Brain microvascular endothelial cell (primary cell): ENCODE data around the gene COP1.
"Not testable (repeated sequence)": the region's sequence is repeated elsewhere in the genome, so short reads cannot be mapped to it uniquely, and the experiment has no call there.

ENCODE experiments used
- DNase-seq: peaks from one replicate; pipeline ENCODE4 v3.0.0-alpha.2; 2020
- H3K27ac ChIP-seq: fragments of 250-450 bp; sonication (Bioruptor Pico); 2 replicates; pipeline ENCODE4 v1.5.1; 2020; ENCODE audit warnings: mild to moderate bottlenecking, moderate library complexity
- H3K27me3 ChIP-seq: fragments of 250-450 bp; sonication (Bioruptor Pico); replicated peaks from 2 replicates; pipeline ENCODE4 v1.5.1; 2020; ENCODE audit warnings: mild to moderate bottlenecking
- H3K36me3 ChIP-seq: fragments of 250-450 bp; sonication (Bioruptor Pico); replicated peaks from 2 replicates; pipeline ENCODE4 v1.5.1; 2020; ENCODE audit warnings: mild to moderate bottlenecking
- H3K4me3 ChIP-seq: 2 replicates; pipeline ENCODE4 v1.5.1; 2011; ENCODE audit warnings: low read depth, mild to moderate bottlenecking, control low read depth, low read length, moderate library complexity
- in situ Hi-C: cut with HindIII; loops from 2 replicates; pipeline ENCODE4 v1.10.0; 2017; ENCODE audit warnings: low sequenced_read_pairs, low pct_ligation_motif_present
- TF ChIP-seq, protein P1 (sequence below): IDR thresholded peaks from 2 replicates; pipeline ENCODE4 v1.5.1; 2011; ENCODE audit warnings: low read depth, mild to moderate bottlenecking, moderate library complexity, low read length, control low read depth, inconsistent platforms; ENCODE audit errors: missing control alignments

Gene COP1

GRCh38 chr1:175984813-175985212, 222.3 kb downstream of the COP1 start:
- no peak overlapping the region for H3K27ac ChIP-seq
- no peak overlapping the region for H3K4me3 ChIP-seq
- no peak for DNase-seq
- TF ChIP-seq, protein P1, sequence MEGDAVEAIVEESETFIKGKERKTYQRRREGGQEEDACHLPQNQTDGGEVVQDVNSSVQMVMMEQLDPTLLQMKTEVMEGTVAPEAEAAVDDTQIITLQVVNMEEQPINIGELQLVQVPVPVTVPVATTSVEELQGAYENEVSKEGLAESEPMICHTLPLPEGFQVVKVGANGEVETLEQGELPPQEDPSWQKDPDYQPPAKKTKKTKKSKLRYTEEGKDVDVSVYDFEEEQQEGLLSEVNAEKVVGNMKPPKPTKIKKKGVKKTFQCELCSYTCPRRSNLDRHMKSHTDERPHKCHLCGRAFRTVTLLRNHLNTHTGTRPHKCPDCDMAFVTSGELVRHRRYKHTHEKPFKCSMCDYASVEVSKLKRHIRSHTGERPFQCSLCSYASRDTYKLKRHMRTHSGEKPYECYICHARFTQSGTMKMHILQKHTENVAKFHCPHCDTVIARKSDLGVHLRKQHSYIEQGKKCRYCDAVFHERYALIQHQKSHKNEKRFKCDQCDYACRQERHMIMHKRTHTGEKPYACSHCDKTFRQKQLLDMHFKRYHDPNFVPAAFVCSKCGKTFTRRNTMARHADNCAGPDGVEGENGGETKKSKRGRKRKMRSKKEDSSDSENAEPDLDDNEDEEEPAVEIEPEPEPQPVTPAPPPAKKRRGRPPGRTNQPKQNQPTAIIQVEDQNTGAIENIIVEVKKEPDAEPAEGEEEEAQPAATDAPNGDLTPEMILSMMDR: no peak
- H3K27me3 ChIP-seq: no peaks in the 10 kb centered on the region
- peaks cover 19% of the 10 kb centered on the region for H3K36me3 ChIP-seq
- in situ Hi-C loops: no loop called here

GRCh38 chr1:175984057-175984812, 222.9 kb downstream of the COP1 start:
- H3K36me3 ChIP-seq: peaks cover 19% of the 10 kb centered on the region
- in situ Hi-C loops: no loop called here
- no peak for DNase-seq
- H3K27ac ChIP-seq: no peak overlapping the region
- H3K27me3 ChIP-seq: no peaks in the 10 kb centered on the region
- no peak overlapping the region for H3K4me3 ChIP-seq
- TF ChIP-seq, protein P1: no peak

GRCh38 chr1:175983363-175983762, 223.7 kb downstream of the COP1 start:
- H3K36me3 ChIP-seq: peaks cover 18% of the 10 kb centered on the region
- H3K27ac ChIP-seq, DNase-seq, H3K4me3 ChIP-seq, H3K27me3 ChIP-seq, in situ Hi-C loops: not testable (repeated sequence)

DNA sequence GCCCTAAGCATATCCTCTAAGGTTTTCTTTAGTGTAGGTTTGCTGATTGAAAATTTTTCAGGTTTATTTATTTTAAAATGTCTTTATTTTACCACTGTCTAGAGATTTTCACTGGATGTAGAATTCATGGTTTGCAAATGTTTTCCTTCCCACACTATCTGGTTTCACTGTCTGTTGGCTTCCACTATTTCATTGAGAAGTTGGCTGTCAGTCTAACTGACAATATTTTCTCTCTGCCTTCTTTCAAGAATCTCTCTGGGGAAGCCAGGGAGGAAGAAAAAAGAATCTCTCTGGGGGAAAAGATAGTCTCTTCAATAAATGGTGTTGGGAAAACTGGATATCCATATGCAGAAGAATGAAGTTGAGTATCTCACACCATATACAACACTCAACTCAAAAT, 226.0 kb downstream of the COP1 start:
- no peaks in the 10 kb centered on the region for H3K27me3 ChIP-seq
- no peak overlapping the region for H3K27ac ChIP-seq
- DNase-seq: no peak
- H3K36me3 ChIP-seq: peaks cover 14% of the 10 kb centered on the region
- no peak overlapping the region for H3K4me3 ChIP-seq
- in situ Hi-C loops: no loop called here
- TF ChIP-seq, protein P1: no peak

DNA sequence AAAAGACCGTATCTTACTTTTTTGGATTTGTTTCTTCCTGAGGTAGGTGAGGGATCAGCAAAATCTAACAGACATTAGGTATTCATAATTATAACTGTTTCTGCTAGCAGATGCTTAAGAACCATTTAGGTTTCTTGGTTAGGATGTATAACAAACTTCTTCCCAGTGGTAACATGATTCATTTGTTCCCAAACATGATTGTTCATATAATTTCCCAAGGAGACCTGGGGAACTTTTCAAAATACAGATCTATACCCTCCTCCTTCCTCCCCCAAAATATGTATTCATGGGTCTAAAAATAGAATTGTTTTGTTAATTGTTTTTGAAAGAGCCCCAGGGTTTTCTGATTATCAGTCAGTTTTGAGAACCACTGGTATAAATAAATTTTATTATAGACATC, 228.2 kb downstream of the COP1 start:
- DNase-seq: no peak
- Histone ChIP-seq H3K27ac (peak overlapping the region; percentile 19), H3K4me3 (no peak overlapping the region), H3K36me3 (peaks cover 3% of the 10 kb centered on the region), H3K27me3 (no peaks in the 10 kb centered on the region)
- TF ChIP-seq, protein P1: no peak
- in situ Hi-C loops: no loop called here

DNA sequence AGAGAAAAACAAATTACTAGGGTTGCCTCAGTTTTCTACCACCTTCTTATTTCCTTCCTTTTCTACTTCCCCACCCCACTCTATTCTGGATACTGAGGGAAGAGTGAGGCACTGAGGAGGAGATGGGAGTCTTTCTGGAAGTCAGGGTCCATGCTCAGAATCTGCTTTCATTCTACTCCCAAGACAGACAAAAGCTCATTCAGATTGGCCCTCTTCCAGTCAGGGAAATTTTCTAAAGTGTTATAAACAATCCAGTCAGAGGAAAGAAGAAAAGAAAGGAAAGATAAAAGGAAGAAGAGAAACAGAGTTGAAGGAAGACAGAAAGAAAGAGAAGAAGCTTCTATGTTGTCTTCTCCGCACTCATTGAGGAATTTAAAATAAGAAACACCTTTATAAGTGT, 228.6 kb downstream of the COP1 start:
- no peak for DNase-seq
- Histone ChIP-seq H3K4me3 (no peak overlapping the region), H3K27me3 (no peaks in the 10 kb centered on the region), H3K27ac (peak overlapping the region; percentile 19), H3K36me3 (no peaks in the 10 kb centered on the region)
- TF ChIP-seq, protein P1: no peak
- in situ Hi-C loops: no loop called here
